ENCODE measurements around the gene FAM110A. TPM values are rescaled to one million over a fixed set of nuclear protein-coding genes. Genes with fewer than 3 reads are reported as not detected.
"Not testable (repeated sequence)": the region's sequence is repeated elsewhere in the genome, so short reads cannot be mapped to it uniquely, and the experiment has no call there.

FAM110A gene
- total RNA-seq, 4 donors from 2014 or later = 2.8 to 6.9 (median 4.7) TPM

GRCh38 chr20:824916-825315 lies 8.6 kb upstream of the FAM110A start:
- Histone ChIP-seq H3K4me1 (no peaks in the 10 kb centered on the region), H3K27me3 (no peaks in the 10 kb centered on the region), H3K4me3 (no peak overlapping the region), H3K36me3 (no peaks in the 10 kb centered on the region), H3K27ac (no peak overlapping the region), H3K9me3 (no peaks in the 10 kb centered on the region)
- no peak for DNase-seq (ENCODE audit: low spot score in 2 of 2)
- 64 to 74% methylated on average over 4 of the region's 4 CpGs for WGBS, 2 donors
- TF ChIP-seq CTCF (IDR thresholded peaks at IDR 0.05) = no peak
- TF ChIP-seq POLR2A (IDR thresholded peaks at IDR 0.05) = no peak
- no peak for TF ChIP-seq EP300 (IDR thresholded peaks at IDR 0.05)

GRCh38 chr20:825710-826421 lies 7.6 kb upstream of the FAM110A start:
- 73 to 76% methylated on average over 9 of the region's 9 CpGs for WGBS, 2 donors

GRCh38 chr20:826695-827323 lies 6.7 kb upstream of the FAM110A start:
- Histone ChIP-seq H3K9me3 (no peaks in the 10 kb centered on the region), H3K36me3 (no peaks in the 10 kb centered on the region), H3K27ac (no peak overlapping the region), H3K27me3 (no peaks in the 10 kb centered on the region), H3K4me1 (no peaks in the 10 kb centered on the region), H3K4me3 (no peak overlapping the region)
- DNase-seq (ENCODE audit: low spot score in 2 of 2) = no peak
- 83 to 89% methylated on average over 7 of the region's 7 CpGs for WGBS, 2 donors
- TF ChIP-seq POLR2A (IDR thresholded peaks at IDR 0.05) (no peak), CTCF (IDR thresholded peaks at IDR 0.05) (no peak), EP300 (IDR thresholded peaks at IDR 0.05) (no peak)

More at GRCh38 chr20:825710-826421, 7.6 kb upstream of the FAM110A start:
- TF ChIP-seq CTCF (IDR thresholded peaks at IDR 0.05) (no peak), POLR2A (IDR thresholded peaks at IDR 0.05) (no peak), EP300 (IDR thresholded peaks at IDR 0.05) (no peak)
- Histone ChIP-seq H3K27ac (no peak overlapping the region), H3K36me3 (no peaks in the 10 kb centered on the region), H3K4me3 (no peak overlapping the region), H3K27me3 (no peaks in the 10 kb centered on the region), H3K4me1 (no peaks in the 10 kb centered on the region), H3K9me3 (no peaks in the 10 kb centered on the region)
- DNase-seq (ENCODE audit: low spot score in 2 of 2) = no peak

- WGBS, 2 donors = 87 to 88% methylated on average over 7 to 8 of the region's 8 CpGs
- H3K27ac ChIP-seq; H3K4me1 ChIP-seq; DNase-seq (ENCODE audit: low spot score in 2 of 2); H3K4me3 ChIP-seq; H3K9me3 ChIP-seq; H3K36me3 ChIP-seq; H3K27me3 ChIP-seq: not testable (repeated sequence)
These were observed 5.5 kb upstream of the FAM110A start for GRCh38 chr20:827981-828380.

GRCh38 chr20:828987-829386 lies 4.5 kb upstream of the FAM110A start:
- Histone ChIP-seq H3K27me3 (no peaks in the 10 kb centered on the region), H3K27ac (no peak overlapping the region), H3K36me3 (no peaks in the 10 kb centered on the region), H3K9me3 (no peaks in the 10 kb centered on the region), H3K4me3 (no peak overlapping the region), H3K4me1 (peaks cover 0 to 4% (median 2%) of the 10 kb centered on the region in 4 donors)
- DNase-seq (ENCODE audit: low spot score in 2 of 2) = no peak
- TF ChIP-seq POLR2A (IDR thresholded peaks at IDR 0.05) = no peak
- no peak for TF ChIP-seq EP300 (IDR thresholded peaks at IDR 0.05)
- no peak for TF ChIP-seq CTCF (IDR thresholded peaks at IDR 0.05)
- WGBS, 2 donors = 48 to 51% methylated on average over 6 of the region's 6 CpGs
